Panc1 (cell line): Measurements from ENCODE around the gene MGRN1. TPM values are rescaled to one million over a fixed set of nuclear protein-coding genes. Genes with fewer than 3 reads are reported as not detected.

Experiments
- ATAC-seq: fragments of 200-7000 bp; cut with Tn5 transposase; 2 replicates; pipeline ENCODE4 v1.9.1; 2020; ENCODE audit warnings: mild to moderate bottlenecking, moderate library complexity
- BruUV-seq: library from RNA; stranded (reverse); fragments of 400-500 nt; replicated peaks from 2 replicates; lab custom pipeline; 2021; lab: Mats Ljungman, UMichigan
- CTCF ChIA-PET: fragments of 300-600 bp; sonication (Branson Sonifier 250); formaldehyde crosslinking; loops from one replicate; lab custom pipeline; 2022; ENCODE audit warnings: antibody characterized with exemption; lab: Charles Lee
- POLR2A ChIA-PET: fragments of 300-600 bp; sonication (Branson Sonifier 250); formaldehyde crosslinking; loops from one replicate; lab custom pipeline; 2022; ENCODE audit warnings: antibody characterized with exemption; lab: Charles Lee
- DNase-seq: peaks from one replicate; pipeline ENCODE4 v3.0.0-alpha.2; 2010; ENCODE audit warnings: low read depth, low spot score
- H3K27ac ChIP-seq: 2 replicates; pipeline ENCODE4 v1.5.1; 2011; ENCODE audit warnings: mild to moderate bottlenecking, low read length, inconsistent platforms
- H3K27me3 ChIP-seq: fragments of 200-500 bp; sonication (Bioruptor generic); 2 replicates; pipeline ENCODE4 v1.6.0; 2014; ENCODE audit warnings: low read length, inconsistent platforms; ENCODE audit not compliant: control insufficient read depth, insufficient read depth
- H3K36me3 ChIP-seq: fragments of 200-500 bp; sonication (Bioruptor generic); 2 replicates; pipeline ENCODE4 v1.5.1; 2014; ENCODE audit warnings: inconsistent platforms, mild to moderate bottlenecking, low read length, moderate library complexity; ENCODE audit not compliant: control insufficient read depth, insufficient read depth
- H3K4me1 ChIP-seq: 2 replicates; pipeline ENCODE4 v1.5.1; 2011; ENCODE audit warnings: inconsistent platforms, mild to moderate bottlenecking, low read length, moderate library complexity; ENCODE audit not compliant: control insufficient read depth, insufficient read depth
- H3K4me3 ChIP-seq, 2 experiments: 2 replicates each; pipeline ENCODE4 v1.5.1; 2011 to 2012; ENCODE audit warnings: low read depth in 2 of 2, low read length in 2 of 2, mild to moderate bottlenecking in 2 of 2, inconsistent platforms in 1 of 2, moderate library complexity in 1 of 2
- H3K9me3 ChIP-seq: fragments of 200-500 bp; sonication (Bioruptor generic); 2 replicates; pipeline ENCODE4 v1.5.1; 2014; ENCODE audit warnings: low read depth, mild to moderate bottlenecking, inconsistent platforms, low read length, moderate library complexity; ENCODE audit not compliant: control insufficient read depth, insufficient read depth
- POLR2AphosphoS5 ChIP-seq: IDR thresholded peaks from 2 replicates; pipeline ENCODE4 v1.6.1; 2012; ENCODE audit warnings: mild to moderate bottlenecking, low read depth, low read length, moderate library complexity
- REST ChIP-seq, 2 experiments: IDR thresholded peaks; 2 replicates each; pipeline ENCODE4 v1.6.1; 2011 to 2012; ENCODE audit warnings: low read depth in 2 of 2, control low read depth in 1 of 2, low read length in 1 of 2, mild to moderate bottlenecking in 1 of 2, moderate library complexity in 1 of 2; ENCODE audit not compliant: insufficient read depth in 1 of 2
- SIN3A ChIP-seq: IDR thresholded peaks from 2 replicates; pipeline ENCODE4 v1.6.1; 2012; ENCODE audit warnings: low read depth, mild to moderate bottlenecking, low read length, moderate library complexity, borderline replicate concordance; ENCODE audit not compliant: insufficient read depth
- TCF7L2 ChIP-seq: IDR thresholded peaks from 2 replicates; pipeline ENCODE4 v1.6.1; 2011; ENCODE audit warnings: mild to moderate bottlenecking, low read depth, low read length, inconsistent platforms
- in situ Hi-C: cut with HindIII; loops from 2 replicates; pipeline ENCODE4 v1.10.0; 2016; ENCODE audit warnings: low sequenced_read_pairs, low pct_unique_long_range_greater_than_20kb
- intact Hi-C: fragments of 100-400 bp; cut with micrococcal nuclease; formaldehyde crosslinking; loops from one replicate; pipeline ENCODE4 v1.10.0; 2022; ENCODE audit not compliant: unreplicated experiment
- total RNA-seq: library from RNA; stranded (reverse); gene quantifications from one replicate; pipeline ENCODE4 v1.2.1, GENCODE V29; 2021; ENCODE audit not compliant: unreplicated experiment
- TF ChIP-seq, protein P1 (sequence below): fragments of 450-650 bp; IDR thresholded peaks from 2 replicates; pipeline ENCODE4 v1.5.1; 2017; ENCODE audit warnings: mild to moderate bottlenecking

The MGRN1 gene
- total RNA-seq, 1 experiment from 2014 or later = 59.7 TPM

DNA sequence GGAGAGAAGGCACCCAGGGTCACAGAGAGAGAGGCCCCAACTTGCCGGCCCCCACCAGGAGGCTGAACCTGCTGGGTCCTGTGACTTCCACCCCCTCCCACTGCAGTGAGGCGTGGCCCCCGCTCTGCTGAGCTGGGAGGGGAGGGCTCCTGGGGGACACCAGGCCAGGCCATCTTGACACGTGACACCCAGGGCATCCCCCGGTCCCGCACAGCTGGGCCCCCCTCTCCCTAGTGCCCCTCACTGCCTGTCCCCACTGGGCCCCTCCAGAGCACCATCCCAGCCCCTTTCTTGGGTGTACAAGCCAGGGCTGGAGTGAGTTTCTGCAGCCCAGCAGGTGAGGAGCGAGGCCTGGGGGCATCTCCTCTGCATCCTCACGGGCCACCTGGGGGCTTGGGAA lies 22.3 kb upstream of the MGRN1 start:
- Histone ChIP-seq H3K9me3 (no peaks in the 10 kb centered on the region), H3K36me3 (no peaks in the 10 kb centered on the region), H3K4me1 (no peaks in the 10 kb centered on the region; the same call in 1 of the 2 replicates), H3K27me3 (no peaks in the 10 kb centered on the region), H3K4me3 (no peak overlapping the region), H3K27ac (no peak overlapping the region)
- no TSS peak for BruUV-seq
- in situ Hi-C loops = no loop called here
- TF ChIP-seq TCF7L2 = no peak
- no peak for TF ChIP-seq POLR2AphosphoS5
- TF ChIP-seq SIN3A = no peak
- TF ChIP-seq REST (IDR thresholded peaks at IDR 0.05; ENCODE audit: insufficient read depth in 1 of 2, low read depth in 2 of 2, low read length in 1 of 2) = no peak
- TF ChIP-seq, protein P1, sequence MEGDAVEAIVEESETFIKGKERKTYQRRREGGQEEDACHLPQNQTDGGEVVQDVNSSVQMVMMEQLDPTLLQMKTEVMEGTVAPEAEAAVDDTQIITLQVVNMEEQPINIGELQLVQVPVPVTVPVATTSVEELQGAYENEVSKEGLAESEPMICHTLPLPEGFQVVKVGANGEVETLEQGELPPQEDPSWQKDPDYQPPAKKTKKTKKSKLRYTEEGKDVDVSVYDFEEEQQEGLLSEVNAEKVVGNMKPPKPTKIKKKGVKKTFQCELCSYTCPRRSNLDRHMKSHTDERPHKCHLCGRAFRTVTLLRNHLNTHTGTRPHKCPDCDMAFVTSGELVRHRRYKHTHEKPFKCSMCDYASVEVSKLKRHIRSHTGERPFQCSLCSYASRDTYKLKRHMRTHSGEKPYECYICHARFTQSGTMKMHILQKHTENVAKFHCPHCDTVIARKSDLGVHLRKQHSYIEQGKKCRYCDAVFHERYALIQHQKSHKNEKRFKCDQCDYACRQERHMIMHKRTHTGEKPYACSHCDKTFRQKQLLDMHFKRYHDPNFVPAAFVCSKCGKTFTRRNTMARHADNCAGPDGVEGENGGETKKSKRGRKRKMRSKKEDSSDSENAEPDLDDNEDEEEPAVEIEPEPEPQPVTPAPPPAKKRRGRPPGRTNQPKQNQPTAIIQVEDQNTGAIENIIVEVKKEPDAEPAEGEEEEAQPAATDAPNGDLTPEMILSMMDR = no peak
- POLR2A ChIA-PET = no interaction called here
- DNase-seq (no peak), ATAC-seq (no peak)
- CTCF ChIA-PET = no interaction called here
- intact Hi-C loops = no loop called here

GRCh38 chr16:4603624-4604170 lies 20.9 kb upstream of the MGRN1 start:
- CTCF ChIA-PET = no interaction called here
- TF ChIP-seq TCF7L2 (no peak), POLR2AphosphoS5 (no peak), SIN3A (no peak)
- TF ChIP-seq, protein P1 = no peak
- no peaks in the 10 kb centered on the region; the same call in 1 of the 2 replicates for H3K4me1 ChIP-seq
- no peak overlapping the region for H3K27ac ChIP-seq
- POLR2A ChIA-PET = no interaction called here
- H3K36me3 ChIP-seq = no peaks in the 10 kb centered on the region
- no peaks in the 10 kb centered on the region for H3K9me3 ChIP-seq
- no peaks in the 10 kb centered on the region for H3K27me3 ChIP-seq
- intact Hi-C loops (no loop called here), in situ Hi-C loops (no loop called here)
- BruUV-seq = no TSS peak
- no peak overlapping the region for H3K4me3 ChIP-seq
- ATAC-seq (no peak), DNase-seq (no peak)
